Ovary (tissue), 3 donors: ENCODE data around the gene AAK1.

Experiments
- POLR2A ChIP-seq: fragments of 450-650 bp; IDR thresholded peaks from one replicate; pipeline ENCODE4 v1.6.1; 2017; ENCODE audit warnings: antibody characterized with exemption, mild to moderate bottlenecking, moderate library complexity
- TF ChIP-seq, protein P1 (sequence below), 3 donors: fragments of 450-650 bp in 2 of 3; fragments of 200-600 bp in 1 of 3; IDR thresholded peaks; one replicate each; pipeline versions ENCODE4 v1.5.1 to v1.8.0; 2016 to 2022; ENCODE audit warnings: antibody characterized with exemption in 3 of 3, mild to moderate bottlenecking in 1 of 3
- donor health status: DM: no; HTN: no; CAD: no.

DNA sequence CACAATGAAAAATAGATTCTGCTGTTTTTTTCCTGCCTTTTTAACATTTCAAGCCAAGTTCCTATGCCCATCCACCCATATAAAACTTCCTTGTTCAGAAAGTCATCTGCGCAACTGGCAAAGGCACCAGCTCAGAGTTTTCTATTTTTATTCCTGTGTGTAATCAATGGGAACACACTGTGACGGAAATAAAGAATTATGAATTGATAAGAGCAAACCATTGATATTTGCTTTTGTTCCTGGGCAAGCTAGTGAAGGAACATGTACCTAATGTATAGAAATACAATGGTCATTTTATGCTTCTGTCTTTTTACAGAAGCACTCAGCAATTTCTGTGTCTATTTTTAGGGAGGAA is 30.8 kb upstream of the AAK1 start:
- TF ChIP-seq, protein P1, sequence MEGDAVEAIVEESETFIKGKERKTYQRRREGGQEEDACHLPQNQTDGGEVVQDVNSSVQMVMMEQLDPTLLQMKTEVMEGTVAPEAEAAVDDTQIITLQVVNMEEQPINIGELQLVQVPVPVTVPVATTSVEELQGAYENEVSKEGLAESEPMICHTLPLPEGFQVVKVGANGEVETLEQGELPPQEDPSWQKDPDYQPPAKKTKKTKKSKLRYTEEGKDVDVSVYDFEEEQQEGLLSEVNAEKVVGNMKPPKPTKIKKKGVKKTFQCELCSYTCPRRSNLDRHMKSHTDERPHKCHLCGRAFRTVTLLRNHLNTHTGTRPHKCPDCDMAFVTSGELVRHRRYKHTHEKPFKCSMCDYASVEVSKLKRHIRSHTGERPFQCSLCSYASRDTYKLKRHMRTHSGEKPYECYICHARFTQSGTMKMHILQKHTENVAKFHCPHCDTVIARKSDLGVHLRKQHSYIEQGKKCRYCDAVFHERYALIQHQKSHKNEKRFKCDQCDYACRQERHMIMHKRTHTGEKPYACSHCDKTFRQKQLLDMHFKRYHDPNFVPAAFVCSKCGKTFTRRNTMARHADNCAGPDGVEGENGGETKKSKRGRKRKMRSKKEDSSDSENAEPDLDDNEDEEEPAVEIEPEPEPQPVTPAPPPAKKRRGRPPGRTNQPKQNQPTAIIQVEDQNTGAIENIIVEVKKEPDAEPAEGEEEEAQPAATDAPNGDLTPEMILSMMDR (IDR thresholded peaks at IDR 0.05), result no peak
- TF ChIP-seq POLR2A, result no peak
